CD4-positive, alpha-beta T cell (primary cell): ENCODE results near the gene TLR9. TPM values are rescaled to one million over a fixed set of nuclear protein-coding genes. Genes with fewer than 3 reads are reported as not detected.
"Not testable (repeated sequence)": the region's sequence is repeated elsewhere in the genome, so short reads cannot be mapped to it uniquely, and the experiment has no call there.

Source experiments
- ATAC-seq: fragments of 200-7000 bp; cut with Tn5 transposase; one replicate; pipeline ENCODE4 v1.10.0; 2022; ENCODE audit warnings: mild to moderate bottlenecking; ENCODE audit not compliant: poor library complexity
- CTCF ChIA-PET: fragments of 350-600 bp; sonication (Branson Sonifier 250); formaldehyde crosslinking; loops from one replicate; lab custom pipeline; 2021; ENCODE audit warnings: antibody characterized with exemption, inconsistent platforms; lab: Charles Lee
- POLR2A ChIA-PET: fragments of 350-600 bp; sonication (Branson Sonifier 250); formaldehyde crosslinking; loops from one replicate; lab custom pipeline; 2021; ENCODE audit warnings: antibody characterized with exemption, inconsistent platforms; lab: Charles Lee
- DNase-seq, 14 experiments: peaks; one replicate each; pipeline ENCODE4 v3.0.0-alpha.2; 2013 to 2020; ENCODE audit warnings: mixed read lengths in 2 of 14
- H3K27ac ChIP-seq, 2 donors: one replicate each; pipeline versions ENCODE4 v1.5.1 to v1.7.0; 2013; ENCODE audit warnings: low read length in 2 of 2, low read depth in 1 of 2, mild to moderate bottlenecking in 1 of 2
- H3K27me3 ChIP-seq, 2 experiments: 1 replicate in 1 of 2; 2 replicates in 1 of 2; pipeline versions ENCODE4 v1.6.1 to v1.7.0; 2013; ENCODE audit warnings: low read length in 2 of 2, control low read depth in 1 of 2, mild to moderate bottlenecking in 1 of 2, moderate library complexity in 1 of 2; ENCODE audit not compliant: insufficient read depth in 2 of 2, control insufficient read depth in 1 of 2
- H3K36me3 ChIP-seq: one replicate; pipeline ENCODE4 v1.6.1; 2013; ENCODE audit warnings: low read length, control low read depth; ENCODE audit not compliant: insufficient read depth
- H3K4me1 ChIP-seq: one replicate; pipeline ENCODE4 v1.6.1; 2013; ENCODE audit warnings: low read length, control low read depth; ENCODE audit not compliant: insufficient read depth
- H3K4me3 ChIP-seq: one replicate; pipeline ENCODE4 v1.5.1; 2013; ENCODE audit warnings: mild to moderate bottlenecking, low read length, moderate library complexity
- H3K9me3 ChIP-seq, 2 experiments: 1 replicate in 1 of 2; 2 replicates in 1 of 2; pipeline versions ENCODE4 v1.6.1 to v1.7.0; 2013; ENCODE audit warnings: low read length in 2 of 2, mild to moderate bottlenecking in 2 of 2, control low read depth in 1 of 2, moderate library complexity in 1 of 2; ENCODE audit not compliant: control insufficient read depth in 1 of 2, insufficient read depth in 1 of 2
- H3K27ac Mint-ChIP-seq: one replicate; pipeline ENCODE4 v1.8.0; 2020; ENCODE audit warnings: mixed read lengths
- H3K27me3 Mint-ChIP-seq: one replicate; pipeline ENCODE4 v1.8.0; 2021; ENCODE audit warnings: mixed read lengths
- H3K36me3 Mint-ChIP-seq: one replicate; pipeline ENCODE4 v1.8.0; 2021; ENCODE audit warnings: low read depth, mixed read lengths
- H3K4me1 Mint-ChIP-seq: one replicate; pipeline ENCODE4 v1.8.0; 2021; ENCODE audit warnings: low read depth, mixed read lengths
- H3K4me3 Mint-ChIP-seq: one replicate; pipeline ENCODE4 v1.8.0; 2020; ENCODE audit warnings: mild to moderate bottlenecking, mixed read lengths
- H3K9me3 Mint-ChIP-seq: one replicate; pipeline ENCODE4 v1.8.0; 2020; ENCODE audit warnings: mixed read lengths
- CTCF ChIP-seq: fragments of 200-600 bp; IDR thresholded peaks from one replicate; pipeline ENCODE4 v1.8.0; 2022; ENCODE audit warnings: antibody characterized with exemption, mild to moderate bottlenecking
- intact Hi-C, 2 experiments: fragments of 100-400 bp; cut with DNase I in 1 of 2; cut with micrococcal nuclease in 1 of 2; formaldehyde crosslinking; loops; one replicate each; pipeline versions ENCODE4 v1.15.1 to v1.9.0; 2023 to 2025; cut with DNase I, micrococcal nuclease
- polyA plus RNA-seq, 2 donors: library from polyadenylated mRNA; unstranded; fragments of 120-200 nt; gene quantifications; one replicate each; pipeline ENCODE4 v1.2.1, GENCODE V29; 2013
- total RNA-seq, 174 experiments: library from RNA in 2 of 174; stranded (reverse) in 2 of 174; gene quantifications; one replicate each; pipeline ENCODE4 v1.2.3 and lab custom pipeline; 2021 to 2026

Gene TLR9, protein sequence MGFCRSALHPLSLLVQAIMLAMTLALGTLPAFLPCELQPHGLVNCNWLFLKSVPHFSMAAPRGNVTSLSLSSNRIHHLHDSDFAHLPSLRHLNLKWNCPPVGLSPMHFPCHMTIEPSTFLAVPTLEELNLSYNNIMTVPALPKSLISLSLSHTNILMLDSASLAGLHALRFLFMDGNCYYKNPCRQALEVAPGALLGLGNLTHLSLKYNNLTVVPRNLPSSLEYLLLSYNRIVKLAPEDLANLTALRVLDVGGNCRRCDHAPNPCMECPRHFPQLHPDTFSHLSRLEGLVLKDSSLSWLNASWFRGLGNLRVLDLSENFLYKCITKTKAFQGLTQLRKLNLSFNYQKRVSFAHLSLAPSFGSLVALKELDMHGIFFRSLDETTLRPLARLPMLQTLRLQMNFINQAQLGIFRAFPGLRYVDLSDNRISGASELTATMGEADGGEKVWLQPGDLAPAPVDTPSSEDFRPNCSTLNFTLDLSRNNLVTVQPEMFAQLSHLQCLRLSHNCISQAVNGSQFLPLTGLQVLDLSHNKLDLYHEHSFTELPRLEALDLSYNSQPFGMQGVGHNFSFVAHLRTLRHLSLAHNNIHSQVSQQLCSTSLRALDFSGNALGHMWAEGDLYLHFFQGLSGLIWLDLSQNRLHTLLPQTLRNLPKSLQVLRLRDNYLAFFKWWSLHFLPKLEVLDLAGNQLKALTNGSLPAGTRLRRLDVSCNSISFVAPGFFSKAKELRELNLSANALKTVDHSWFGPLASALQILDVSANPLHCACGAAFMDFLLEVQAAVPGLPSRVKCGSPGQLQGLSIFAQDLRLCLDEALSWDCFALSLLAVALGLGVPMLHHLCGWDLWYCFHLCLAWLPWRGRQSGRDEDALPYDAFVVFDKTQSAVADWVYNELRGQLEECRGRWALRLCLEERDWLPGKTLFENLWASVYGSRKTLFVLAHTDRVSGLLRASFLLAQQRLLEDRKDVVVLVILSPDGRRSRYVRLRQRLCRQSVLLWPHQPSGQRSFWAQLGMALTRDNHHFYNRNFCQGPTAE
- total RNA-seq = under 1 TPM; 0.08 to 0.17 TPM
- polyA plus RNA-seq (2013, experiment 1 of 2) = 0.86 TPM
- 1.2 TPM for polyA plus RNA-seq (2013, experiment 2 of 2)
- total RNA-seq (lab: John Stamatoyannopoulos, UW) = 0 to 0.27 (median 0) reads per million in 172 experiments

GRCh38 chr3:52225452-52226228 is at the start of gene TLR9:
Gene TLR9, minus strand, starts transcription at chr3:52225645. Its CDS starts 116 bp downstream, at chr3:52225529.
- ChIA-PET CTCF (interaction anchor here (0.6 to 3.0 kb wide), 2 partner anchors 28 to 113 kb away, joined by 3 to 18 read pairs; no protein-coding TSS in a partner anchor), POLR2A (interaction anchor here (0.9 to 8.6 kb wide), 6 partner anchors 9 to 56 kb away, joined by 4 to 74 read pairs (median 10); partner anchors contain the start of genes TWF2 and WDR82)
- Mint-ChIP-seq H3K36me3 (peaks cover 37% of the 10 kb centered on the region), H3K9me3 (no peaks in the 10 kb centered on the region), H3K27ac (peak within 1 kb of the TSS; percentile 90), H3K4me3 (peak within 1 kb of the TSS; percentile 73), H3K4me1 (peaks cover 68% of the 10 kb centered on the region), H3K27me3 (no peaks in the 10 kb centered on the region)
- H3K27me3 ChIP-seq = no peaks in the 10 kb centered on the region
- peak in 5 of 14 experiments; percentile 33 to 62 (median 44) for DNase-seq
- H3K9me3 ChIP-seq = no peaks in the 10 kb centered on the region
- intact Hi-C loops = no loop called here
- peaks cover 31% of the 10 kb centered on the region for H3K36me3 ChIP-seq
- peak; percentile 59 for ATAC-seq
- TF ChIP-seq CTCF = no peak
- H3K27ac ChIP-seq = peak within 1 kb of the TSS; percentile 51 to 64
- no peak within 1 kb of the TSS for H3K4me3 ChIP-seq
- peaks cover 76% of the 10 kb centered on the region for H3K4me1 ChIP-seq

DNA sequence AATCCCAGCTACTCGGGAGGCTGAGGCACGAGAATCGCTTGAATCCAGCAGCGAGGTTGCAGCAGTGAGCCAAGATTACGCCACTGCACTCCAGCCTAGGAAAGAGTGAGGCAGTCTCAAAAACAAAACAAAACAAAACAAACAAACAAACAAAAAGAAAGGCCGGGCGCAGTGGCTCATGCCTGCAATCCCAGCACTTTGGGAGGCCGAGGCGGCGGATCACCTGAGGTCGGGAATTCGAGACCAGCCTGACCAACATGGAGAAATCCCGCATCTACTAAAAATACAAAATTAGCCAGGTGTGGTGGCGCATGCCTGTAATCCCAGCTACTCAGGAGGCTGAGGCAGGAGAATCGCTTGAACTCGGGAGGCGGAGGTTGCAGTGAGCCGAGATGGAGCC is 49.3 kb upstream of the TLR9 start:
- Mint-ChIP-seq H3K4me1 (peaks cover 79% of the 10 kb centered on the region), H3K36me3 (peaks cover 80% of the 10 kb centered on the region), H3K27ac (peak overlapping the region; percentile 92), H3K4me3 (peak overlapping the region; percentile 89)
- H3K27me3 Mint-ChIP-seq, H3K9me3 ChIP-seq, H3K9me3 Mint-ChIP-seq, DNase-seq, ATAC-seq, CTCF ChIA-PET, H3K27me3 ChIP-seq: not testable (repeated sequence)
- H3K27ac ChIP-seq = peak overlapping the region; percentile 58 to 70
- peak overlapping the region; percentile 98 for H3K4me3 ChIP-seq
- peaks cover 55% of the 10 kb centered on the region for H3K4me1 ChIP-seq
- intact Hi-C loops = loop anchor here in 1 of 2 experiments (10.0 kb wide), 1 partner anchor 60 kb away; no protein-coding TSS in a partner anchor
- POLR2A ChIA-PET = interaction anchor here (0.6 to 11.9 kb wide), 3 partner anchors 12 to 45 kb away, joined by 3 to 538 read pairs (median 3); partner anchors contain the start of gene PPM1M
- H3K36me3 ChIP-seq = peaks cover 31% of the 10 kb centered on the region

DNA sequence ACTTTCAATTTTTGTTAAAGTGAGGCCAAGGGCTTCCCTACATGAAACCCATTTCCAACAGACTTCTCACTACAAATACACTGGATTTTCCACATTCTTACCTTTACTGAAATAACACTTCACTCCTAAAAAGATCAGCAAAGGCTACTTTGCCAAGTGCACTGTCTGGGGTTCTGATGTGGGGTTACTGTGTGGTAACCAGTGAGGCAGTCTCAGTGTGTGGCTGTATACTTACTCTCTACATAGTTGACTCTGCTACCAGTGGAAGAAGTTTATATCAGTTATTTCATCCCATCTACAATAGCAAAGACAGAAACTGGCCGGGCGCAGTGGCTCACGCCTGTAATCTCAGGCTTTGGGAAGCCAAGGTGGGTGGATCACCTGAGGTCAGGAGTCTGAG is 47.4 kb upstream of the TLR9 start:
- Histone ChIP-seq H3K27me3 (no peaks in the 10 kb centered on the region), H3K36me3 (peaks cover 48% of the 10 kb centered on the region), H3K9me3 (no peaks in the 10 kb centered on the region), H3K27ac (peak overlapping the region; percentile 70 to 75), H3K4me1 (peaks cover 61% of the 10 kb centered on the region), H3K4me3 (peak overlapping the region; percentile 98)
- peak in 1 of 14 experiments; percentile 39 for DNase-seq
- no peak for TF ChIP-seq CTCF
- H3K4me1 Mint-ChIP-seq = peaks cover 82% of the 10 kb centered on the region
- H3K27me3 Mint-ChIP-seq = no peaks in the 10 kb centered on the region
- ChIA-PET POLR2A (interaction anchor here (1.0 to 5.9 kb wide), 8 partner anchors 9 to 34 kb away, joined by 4 to 131 read pairs (median 18); partner anchors contain the start of genes GLYCTK, PPM1M and TWF2), CTCF (interaction anchor here (1.0 to 4.0 kb wide), 5 partner anchors 19 to 52 kb away, joined by 3 to 27 read pairs (median 5); no protein-coding TSS in a partner anchor)
- intact Hi-C loops = loop anchor here in 1 of 2 experiments (10.0 kb wide), 1 partner anchor 62 kb away; no protein-coding TSS in a partner anchor
- peak; percentile 24 for ATAC-seq
- H3K36me3 Mint-ChIP-seq = peaks cover 90% of the 10 kb centered on the region
- peak overlapping the region; percentile 89 for H3K4me3 Mint-ChIP-seq
- H3K27ac Mint-ChIP-seq = peak overlapping the region; percentile 92
- H3K9me3 Mint-ChIP-seq = no peaks in the 10 kb centered on the region

- intact Hi-C loops = loop anchor here in 1 of 2 experiments (10.0 kb wide), 1 partner anchor 63 kb away; no protein-coding TSS in a partner anchor
- H3K4me1 ChIP-seq = peaks cover 62% of the 10 kb centered on the region
- not testable (repeated sequence) for H3K27me3 Mint-ChIP-seq, H3K27me3 ChIP-seq, DNase-seq, ATAC-seq, H3K9me3 ChIP-seq, H3K9me3 Mint-ChIP-seq
- peak overlapping the region; percentile 98 for H3K4me3 ChIP-seq
- Mint-ChIP-seq H3K36me3 (peaks cover 91% of the 10 kb centered on the region), H3K4me3 (peak overlapping the region; percentile 87), H3K27ac (peak overlapping the region; percentile 92), H3K4me1 (peaks cover 84% of the 10 kb centered on the region)
- POLR2A ChIA-PET = interaction anchor here (1.0 to 5.9 kb wide), 8 partner anchors 9 to 33 kb away, joined by 4 to 131 read pairs (median 18); partner anchors contain the start of genes GLYCTK, PPM1M and TWF2
- H3K27ac ChIP-seq = peak overlapping the region; percentile 70 to 75
- peaks cover 54% of the 10 kb centered on the region for H3K36me3 ChIP-seq
- CTCF ChIA-PET = interaction anchor here (0.8 to 4.0 kb wide), 8 partner anchors 19 to 67 kb away, joined by 3 to 27 read pairs (median 5); partner anchors contain the start of gene PPM1M
Observed at GRCh38 chr3:52272172-52272571, 46.7 kb upstream of the TLR9 start.
